CD4-positive, alpha-beta T cell treated with Interleukin-15 for 4 hours (primary cell): ENCODE results near the gene CCRL2.
"Not testable (repeated sequence)": the region's sequence is repeated elsewhere in the genome, so short reads cannot be mapped to it uniquely, and the experiment has no call there.

Experiments
- DNase-seq: peaks from one replicate; pipeline ENCODE4 v3.0.0-alpha.2; 2020; ENCODE audit warnings: low spot score

The CCRL2 gene

GRCh38 chr3:46429250-46429649 is 22.2 kb downstream of the CCRL2 start:
- no peak for DNase-seq

GRCh38 chr3:46429671-46430070 is 22.6 kb downstream of the CCRL2 start:
- no peak for DNase-seq

- not testable (repeated sequence) for DNase-seq
Measured at GRCh38 chr3:46430879-46431278, 23.8 kb downstream of the CCRL2 start.

GRCh38 chr3:46431905-46432304 is 24.8 kb downstream of the CCRL2 start:
- DNase-seq: not testable (repeated sequence)

- not testable (repeated sequence) for DNase-seq
Measured at GRCh38 chr3:46433118-46433517, 26.1 kb downstream of the CCRL2 start.

- no peak for DNase-seq
Measured at GRCh38 chr3:46433841-46434240, 26.8 kb downstream of the CCRL2 start.

GRCh38 chr3:46435081-46435726 is 28.1 kb downstream of the CCRL2 start:
- DNase-seq: no peak

- no peak for DNase-seq
Measured at GRCh38 chr3:46438831-46439230, 31.8 kb downstream of the CCRL2 start.

- DNase-seq: peak; percentile 51
Measured at GRCh38 chr3:46440531-46441294, 33.7 kb downstream of the CCRL2 start.

GRCh38 chr3:46442576-46443530 is 35.8 kb downstream of the CCRL2 start:
- DNase-seq: peak; percentile 49

GRCh38 chr3:46447228-46447985 is 40.3 kb downstream of the CCRL2 start:
- DNase-seq: no peak

GRCh38 chr3:46448721-46449120 is 41.7 kb downstream of the CCRL2 start:
- no peak for DNase-seq

- DNase-seq: no peak
Measured at GRCh38 chr3:46449755-46450552, 42.9 kb downstream of the CCRL2 start.

- DNase-seq: no peak
Measured at GRCh38 chr3:46453526-46454208, 46.6 kb downstream of the CCRL2 start.

GRCh38 chr3:46454209-46454595 is 47.1 kb downstream of the CCRL2 start:
- no peak for DNase-seq

GRCh38 chr3:46454606-46455005 is 47.5 kb downstream of the CCRL2 start:
- DNase-seq: no peak

- no peak for DNase-seq
Measured at GRCh38 chr3:46455231-46456115, 48.4 kb downstream of the CCRL2 start.

- no peak for DNase-seq
Measured at GRCh38 chr3:46456118-46456517, 49.1 kb downstream of the CCRL2 start.
